SK-N-SH treated with all-trans-retinoic acid at 6 μM for 48 hours (cell line): ENCODE results near the gene APOF.
"Not testable (repeated sequence)": the region's sequence is repeated elsewhere in the genome, so short reads cannot be mapped to it uniquely, and the experiment has no call there.

Source experiments
- CSDC2 ChIP-seq: fragments of 250-450 bp; sonication (Bioruptor Pico); IDR thresholded peaks from 2 replicates; pipeline ENCODE4 v1.5.0; 2020; ENCODE audit warnings: mild to moderate bottlenecking, moderate library complexity
- ESRRG ChIP-seq: fragments of 250-450 bp; sonication (Bioruptor Pico); IDR thresholded peaks from 2 replicates; pipeline ENCODE4 v1.6.1; 2021; ENCODE audit warnings: mild to moderate bottlenecking
- GLIS3 ChIP-seq: fragments of 250-450 bp; sonication (Bioruptor Pico); IDR thresholded peaks from 2 replicates; pipeline ENCODE4 v1.5.0; 2020; ENCODE audit warnings: mild to moderate bottlenecking, moderate library complexity
- ISL1 ChIP-seq: fragments of 250-450 bp; sonication (Bioruptor Pico); IDR thresholded peaks from 2 replicates; pipeline ENCODE4 v2.1.2; 2022; ENCODE audit warnings: mild to moderate bottlenecking, moderate library complexity
- OSR1 ChIP-seq: fragments of 250-450 bp; sonication (Bioruptor Pico); IDR thresholded peaks from 2 replicates; pipeline ENCODE4 v1.8.0; 2022; ENCODE audit warnings: moderate library complexity, mild to moderate bottlenecking, inconsistent platforms
- PPARA ChIP-seq: fragments of 250-450 bp; sonication (Bioruptor Pico); IDR thresholded peaks from 2 replicates; pipeline ENCODE4 v1.5.0; 2020; ENCODE audit warnings: mild to moderate bottlenecking, borderline replicate concordance
- SNAI2 ChIP-seq: fragments of 250-450 bp; sonication (Bioruptor Pico); IDR thresholded peaks from 2 replicates; pipeline ENCODE4 v1.5.0; 2020; ENCODE audit warnings: mild to moderate bottlenecking, moderate library complexity
- ZFP3 ChIP-seq: fragments of 250-450 bp; sonication (Bioruptor Pico); IDR thresholded peaks from 2 replicates; pipeline ENCODE4 v1.5.0; 2020; ENCODE audit warnings: mild to moderate bottlenecking, moderate library complexity
- ZFP30 ChIP-seq: fragments of 450-650 bp; formaldehyde crosslinking; IDR thresholded peaks from 2 replicates; pipeline ENCODE4 v1.5.0; 2022; ENCODE audit warnings: mild to moderate bottlenecking, moderate library complexity
- ZNF70 ChIP-seq: fragments of 450-650 bp; formaldehyde crosslinking; IDR thresholded peaks from 2 replicates; pipeline ENCODE4 v1.5.0; 2020; ENCODE audit warnings: mild to moderate bottlenecking, moderate library complexity
- ZNF8 ChIP-seq: fragments of 450-650 bp; formaldehyde crosslinking; IDR thresholded peaks from 2 replicates; pipeline ENCODE4 v1.5.0; 2020; ENCODE audit warnings: mild to moderate bottlenecking, moderate library complexity
- TF ChIP-seq, protein P1 (sequence below): fragments of 250-450 bp; sonication (Bioruptor Pico); IDR thresholded peaks from 2 replicates; pipeline ENCODE4 v1.5.1; 2020; ENCODE audit warnings: low read depth, mild to moderate bottlenecking, moderate library complexity

DNA sequence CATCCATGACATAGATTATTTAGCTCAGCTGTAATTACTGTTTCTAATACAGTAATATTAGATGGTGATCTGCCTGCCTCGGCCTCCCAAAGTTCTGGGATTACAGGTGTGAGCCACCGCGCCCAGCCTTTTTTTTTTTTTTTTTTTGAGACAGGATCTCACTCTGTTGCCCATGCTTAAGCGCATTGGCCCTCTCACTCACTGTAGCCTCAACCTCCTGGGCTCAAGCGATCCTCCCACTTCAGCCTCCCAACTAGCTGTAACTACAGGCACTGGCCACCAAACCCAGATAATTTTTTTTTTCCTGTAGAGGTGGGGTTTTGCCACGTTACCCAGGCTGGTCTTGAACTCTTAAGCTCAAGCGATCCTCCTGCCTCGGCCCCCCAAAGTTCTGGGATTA lies 27.1 kb downstream of the APOF start:
- not testable (repeated sequence) for TF ChIP-seq ZNF8 (CRISPR knock-in tag); OSR1 (CRISPR knock-in tag); SNAI2 (CRISPR knock-in tag); PPARA (CRISPR knock-in tag); GLIS3 (CRISPR knock-in tag); ISL1 (CRISPR knock-in tag); ESRRG (CRISPR knock-in tag); CSDC2 (CRISPR knock-in tag); ZNF70 (CRISPR knock-in tag); ZFP30; ZFP3
- TF ChIP-seq, protein P1, sequence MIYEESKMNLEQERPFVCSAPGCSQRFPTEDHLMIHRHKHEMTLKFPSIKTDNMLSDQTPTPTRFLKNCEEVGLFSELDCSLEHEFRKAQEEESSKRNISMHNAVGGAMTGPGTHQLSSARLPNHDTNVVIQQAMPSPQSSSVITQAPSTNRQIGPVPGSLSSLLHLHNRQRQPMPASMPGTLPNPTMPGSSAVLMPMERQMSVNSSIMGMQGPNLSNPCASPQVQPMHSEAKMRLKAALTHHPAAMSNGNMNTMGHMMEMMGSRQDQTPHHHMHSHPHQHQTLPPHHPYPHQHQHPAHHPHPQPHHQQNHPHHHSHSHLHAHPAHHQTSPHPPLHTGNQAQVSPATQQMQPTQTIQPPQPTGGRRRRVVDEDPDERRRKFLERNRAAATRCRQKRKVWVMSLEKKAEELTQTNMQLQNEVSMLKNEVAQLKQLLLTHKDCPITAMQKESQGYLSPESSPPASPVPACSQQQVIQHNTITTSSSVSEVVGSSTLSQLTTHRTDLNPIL: not testable (repeated sequence)
